H1 (cell line): Measurements from ENCODE around the gene MOB2. TPM values are rescaled to one million over a fixed set of nuclear protein-coding genes. Genes with fewer than 3 reads are reported as not detected.

ENCODE experiments used
- CTCF ChIA-PET: fragments of 300-600 bp; sonication (Branson Sonifier 250); formaldehyde crosslinking; loops from one replicate; lab custom pipeline; 2021; ENCODE audit not compliant: partially characterized antibody; lab: Charles Lee
- POLR2A ChIA-PET: fragments of 300-600 bp; sonication (Branson Sonifier 250); formaldehyde crosslinking; loops from one replicate; lab custom pipeline; 2021; ENCODE audit warnings: inconsistent platforms; ENCODE audit not compliant: partially characterized antibody; lab: Charles Lee
- DNase-seq, 2 experiments: peaks; one replicate each; pipeline versions ENCODE4 v3.0.0 to v3.0.0-alpha.2; 2010 to 2022; ENCODE audit warnings: low spot score in 2 of 2, low read depth in 1 of 2, mixed read lengths in 1 of 2
- FAIRE-seq: peaks from 2 replicates; lab custom pipeline; 2011; peaks lifted over from hg19 to GRCh38; lab: Jason Lieb, UNC
- H2AFZ ChIP-seq: 2 replicates; pipeline ENCODE4 v1.8.1; 2012; ENCODE audit warnings: low read length, inconsistent platforms
- H2AK5ac ChIP-seq: 2 replicates; pipeline ENCODE4 v1.6.1; 2013; ENCODE audit warnings: low read depth, low read length
- H2BK120ac ChIP-seq: replicated peaks from 2 replicates; pipeline ENCODE3; 2013; ENCODE audit warnings: low read depth, low read length, inconsistent platforms
- H2BK12ac ChIP-seq: 2 replicates; pipeline ENCODE4 v1.6.1; 2013; ENCODE audit warnings: low read depth, low read length
- H2BK15ac ChIP-seq: 2 replicates; pipeline ENCODE4 v1.6.1; 2013; ENCODE audit warnings: low read length
- H2BK20ac ChIP-seq: 2 replicates; pipeline ENCODE4 v1.6.1; 2013; ENCODE audit warnings: low read length
- H2BK5ac ChIP-seq: 2 replicates; pipeline ENCODE4 v1.6.1; 2013; ENCODE audit warnings: low read depth, low read length
- H3K14ac ChIP-seq: 2 replicates; pipeline ENCODE4 v1.6.1; 2013; ENCODE audit warnings: inconsistent platforms; ENCODE audit not compliant: insufficient read length
- H3K18ac ChIP-seq: 2 replicates; pipeline ENCODE4 v1.6.1; 2013; ENCODE audit warnings: low read length; ENCODE audit errors: extremely low read depth
- H3K23ac ChIP-seq: 2 replicates; pipeline ENCODE4 v1.6.1; 2013; ENCODE audit warnings: inconsistent platforms; ENCODE audit not compliant: insufficient read length
- H3K23me2 ChIP-seq: 2 replicates; pipeline ENCODE4 v1.6.1; 2013; ENCODE audit warnings: low read depth, low read length
- H3K27ac ChIP-seq: 2 replicates; pipeline ENCODE4 v1.6.1; 2011; ENCODE audit warnings: low read depth, low read length, inconsistent platforms
- H3K27me3 ChIP-seq, 4 experiments: replicated peaks in 1 of 4; 1 replicate in 1 of 4; 2 replicates in 3 of 4; pipeline versions ENCODE4 v1.6.1 to v1.8.1; 2011 to 2013; ENCODE audit warnings: low read length in 3 of 4, mild to moderate bottlenecking in 3 of 4, inconsistent platforms in 2 of 4, mixed read lengths in 2 of 4, moderate library complexity in 1 of 4; ENCODE audit not compliant: control insufficient read depth in 3 of 4, insufficient read depth in 3 of 4; ENCODE audit errors: extremely low read depth in 1 of 4
- H3K36me3 ChIP-seq, 4 experiments: 2 replicates each; pipeline versions ENCODE4 v1.6.1 to v1.8.1; 2011 to 2013; ENCODE audit warnings: mild to moderate bottlenecking in 4 of 4, low read length in 3 of 4, moderate library complexity in 2 of 4, control low read depth in 1 of 4, inconsistent platforms in 1 of 4; ENCODE audit not compliant: insufficient read depth in 4 of 4, control insufficient read depth in 2 of 4
- H3K4ac ChIP-seq: replicated peaks from 2 replicates; pipeline ENCODE3; 2013; ENCODE audit warnings: low read length, low read depth, mixed read lengths, inconsistent platforms; ENCODE audit not compliant: insufficient read length
- H3K4me1 ChIP-seq, 4 experiments: replicated peaks in 1 of 4; 1 replicate in 1 of 4; 2 replicates in 3 of 4; pipeline versions ENCODE4 v1.6.1 to v1.8.1; 2011 to 2013; ENCODE audit warnings: low read length in 3 of 4, inconsistent platforms in 2 of 4, mixed read lengths in 1 of 4; ENCODE audit not compliant: insufficient read depth in 4 of 4, control insufficient read depth in 3 of 4
- H3K4me2 ChIP-seq, 2 experiments: 2 replicates each; pipeline versions ENCODE4 v1.6.1 to v1.8.1; 2011 to 2013; ENCODE audit warnings: low read depth in 2 of 2, low read length in 2 of 2, control low read depth in 1 of 2, inconsistent platforms in 1 of 2, mild to moderate bottlenecking in 1 of 2; ENCODE audit not compliant: insufficient read depth in 1 of 2
- H3K4me3 ChIP-seq, 4 experiments: fragments of 200-600, 300-600 bp in 1 of 4; sonication (generic), shearing (Covaris generic), sonication (Bioruptor Twin) in 1 of 4; 2 replicates each; pipeline versions ENCODE4 v1.5.1 to v1.8.1; 2011 to 2016; ENCODE audit warnings: low read length in 4 of 4, low read depth in 3 of 4, control low read depth in 2 of 4, inconsistent platforms in 2 of 4, mild to moderate bottlenecking in 2 of 4, mixed read lengths in 1 of 4, moderate library complexity in 1 of 4; ENCODE audit not compliant: insufficient read depth in 2 of 4; ENCODE audit errors: extremely low read depth in 1 of 4
- H3K56ac ChIP-seq: replicated peaks from 2 replicates; pipeline ENCODE3; 2013; ENCODE audit warnings: low read depth, mild to moderate bottlenecking, mixed read lengths, low read length, inconsistent platforms; ENCODE audit not compliant: insufficient read length
- H3K79me1 ChIP-seq: 2 replicates; pipeline ENCODE4 v1.6.1; 2013; ENCODE audit warnings: low read depth, low read length, control low read depth
- H3K79me2 ChIP-seq, 2 experiments: 2 replicates each; pipeline versions ENCODE4 v1.6.1 to v1.8.1; 2012 to 2013; ENCODE audit warnings: low read length in 2 of 2, mild to moderate bottlenecking in 2 of 2, inconsistent platforms in 1 of 2; ENCODE audit not compliant: insufficient read depth in 2 of 2, control insufficient read depth in 1 of 2
- H3K9ac ChIP-seq, 4 experiments: replicated peaks in 1 of 4; 1 replicate in 1 of 4; 2 replicates in 3 of 4; pipeline versions ENCODE4 v1.6.1 to v1.8.1; 2011 to 2013; ENCODE audit warnings: low read depth in 3 of 4, low read length in 3 of 4, control low read depth in 2 of 4, mild to moderate bottlenecking in 2 of 4, moderate library complexity in 2 of 4, inconsistent platforms in 1 of 4; ENCODE audit errors: extremely low read depth in 1 of 4
- H3K9me3 ChIP-seq, 2 experiments: 2 replicates each; pipeline versions ENCODE4 v1.6.1 to v1.8.1; 2012 to 2013; ENCODE audit warnings: mild to moderate bottlenecking in 2 of 2, moderate library complexity in 2 of 2, control low read depth in 1 of 2, inconsistent platforms in 1 of 2, low read depth in 1 of 2, low read length in 1 of 2, mixed read lengths in 1 of 2; ENCODE audit not compliant: insufficient read depth in 2 of 2
- H4K20me1 ChIP-seq, 2 experiments: replicated peaks in 1 of 2; 2 replicates each; pipeline versions ENCODE3 to v1.8.1; 2011 to 2013; ENCODE audit warnings: inconsistent platforms in 2 of 2, low read length in 2 of 2, mild to moderate bottlenecking in 1 of 2; ENCODE audit not compliant: insufficient read depth in 2 of 2, control insufficient read depth in 1 of 2
- H4K5ac ChIP-seq: 2 replicates; pipeline ENCODE4 v1.6.1; 2013; ENCODE audit warnings: low read length, low read depth, mixed read lengths, inconsistent platforms; ENCODE audit not compliant: insufficient read length
- H4K8ac ChIP-seq: 2 replicates; pipeline ENCODE4 v1.8.0; 2013; ENCODE audit warnings: mild to moderate bottlenecking, moderate library complexity, low read length, inconsistent platforms; ENCODE audit not compliant: insufficient read depth; ENCODE audit errors: extremely low read depth
- H4K91ac ChIP-seq: replicated peaks from 2 replicates; pipeline ENCODE3; 2013; ENCODE audit warnings: low read length, mixed read lengths, inconsistent platforms; ENCODE audit not compliant: insufficient read length
- ATF2 ChIP-seq: IDR thresholded peaks from 2 replicates; pipeline ENCODE4 v1.6.1; 2012; ENCODE audit warnings: low read length, inconsistent platforms
- RFX5 ChIP-seq: IDR thresholded peaks from 2 replicates; pipeline ENCODE4 v1.6.1; 2011; ENCODE audit warnings: low read depth, low read length, improper control_type of control experiment, borderline replicate concordance
- SP1 ChIP-seq: IDR thresholded peaks from 2 replicates; pipeline ENCODE4 v1.6.1; 2011; ENCODE audit warnings: low read depth, low read length
- WGBS, 2 experiments: shearing (Covaris generic) in 1 of 2; methylation state at CpG; one replicate each; pipeline versions ENCODE4 v1.1.6 to v1.1.7; 2013 to 2015; ENCODE audit warnings: low lambda C conversion rate in 2 of 2, mixed read lengths in 2 of 2, inconsistent platforms in 1 of 2, low coverage in 1 of 2, missing lambda C conversion rate in 1 of 2; ENCODE audit not compliant: insufficient replicate concordance in 2 of 2, insufficient coverage in 1 of 2, insufficient read length in 1 of 2; ENCODE audit errors: extremely low coverage in 1 of 2, missing lambda C conversion rate in 1 of 2; 5-methylcytosine and 5-hydroxymethylcytosine counted together
- polyA plus RNA-seq, 7 experiments: library from polyadenylated mRNA; depleted of rRNA in 3 of 7; stranded (reverse) in 5 of 7; unstranded in 2 of 7; fragments of >200 nt in 5 of 7; fragments of 200-250 nt in 2 of 7; gene quantifications; 1 replicate in 5 of 7; 2 replicates in 1 of 7; 4 replicates in 1 of 7; pipeline versions ENCODE4 v1.2.1 to v1.2.3, GENCODE V29; 2011 to 2013; ENCODE audit warnings: missing spikeins in 2 of 7, mixed read lengths in 2 of 7
- total RNA-seq: library from RNA; stranded (reverse); fragmentation: NEBNext Ultra II Directional; extraction: Animal tissue kit (Norgen Biotek cat#: 25700); gene quantifications from 2 replicates; pipeline ENCODE4 v1.2.1, GENCODE V29; 2021

MOB2 gene
- total and polyA plus RNA-seq, 2 of the 8 experiments (the other 6 are each of a cell fraction or from before 2014, with no cell fraction given), result 18.6 to 28.2 TPM

DNA sequence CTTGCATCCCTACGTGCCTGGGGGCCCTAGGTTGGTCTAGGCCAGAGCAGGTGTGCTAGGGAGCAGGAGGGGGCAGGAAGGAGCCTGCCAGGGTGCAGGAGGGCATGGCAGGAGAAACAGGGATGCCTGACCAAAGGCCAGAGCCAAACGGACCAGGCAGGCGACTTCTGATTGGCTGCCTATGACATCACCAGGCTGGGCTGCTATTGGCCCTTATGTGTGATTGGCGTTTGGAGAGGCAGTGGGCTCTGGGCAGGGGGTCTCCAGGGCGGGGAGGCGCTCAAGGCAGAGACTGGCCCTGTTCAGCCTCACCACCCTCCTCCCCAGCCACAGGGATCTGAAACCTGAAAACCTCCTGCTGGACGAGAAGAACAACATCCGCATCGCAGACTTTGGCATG, 44.4 kb downstream of the MOB2 start:
- POLR2A ChIA-PET, result no interaction called here
- no peaks in the 10 kb centered on the region for H3K79me2 ChIP-seq
- FAIRE-seq, result no peak
- peak; percentile 72 for TF ChIP-seq SP1
- TF ChIP-seq RFX5, result no peak
- peak; percentile 100 for TF ChIP-seq ATF2

More for the DNA sequence above, 44.4 kb downstream of the MOB2 start:
- no peaks in the 10 kb centered on the region for H3K27me3 ChIP-seq
- no peak overlapping the region for H3K18ac ChIP-seq
- H3K36me3 ChIP-seq, result peaks cover 0 to 24% (median 2%) of the 10 kb centered on the region in 4 experiments; a peak in 4 of 8 replicates
- CTCF ChIA-PET, result interaction anchor here (1.0 kb wide), 1 partner anchor 46 kb away, joined by 3 read pairs; no protein-coding TSS in a partner anchor
- no peak overlapping the region for H3K23ac ChIP-seq
- peaks cover 0 to 6% (median 2%) of the 10 kb centered on the region in 4 experiments; a peak in 3 of 7 replicates for H3K4me1 ChIP-seq
- H3K14ac ChIP-seq, result no peak overlapping the region
- no peak overlapping the region for H3K4me3 ChIP-seq
- H3K23me2 ChIP-seq, result no peaks in the 10 kb centered on the region
- WGBS, 2 experiments, result 74% methylated on average over 9 of the region's 9 CpGs; no CpG with 5 or more reads in 1 of the 2 experiments
- no peaks in the 10 kb centered on the region for H3K9me3 ChIP-seq
- H2BK120ac ChIP-seq, result no peak overlapping the region
- H4K5ac ChIP-seq, result no peak overlapping the region
- H4K91ac ChIP-seq, result no peak overlapping the region
- peaks cover 2 to 8% of the 10 kb centered on the region in 2 experiments for H4K20me1 ChIP-seq
- H3K4ac ChIP-seq, result no peak overlapping the region
- DNase-seq, result peak in 1 of 2 experiments; percentile 82
- H4K8ac ChIP-seq, result no peak overlapping the region
- H2BK15ac ChIP-seq, result no peak overlapping the region
- H2BK5ac ChIP-seq, result peak overlapping the region; percentile 60; the same call in 1 of the 2 replicates
- no peak overlapping the region for H2AFZ ChIP-seq
- H2BK12ac ChIP-seq, result no peak overlapping the region
- no peak overlapping the region for H2BK20ac ChIP-seq
- no peak overlapping the region for H3K9ac ChIP-seq
- no peak overlapping the region for H3K4me2 ChIP-seq
- H3K79me1 ChIP-seq, result no peaks in the 10 kb centered on the region
- H3K56ac ChIP-seq, result no peak overlapping the region
- H3K27ac ChIP-seq, result 0 out of 2 replicates have a peak overlapping the region, but pooled peaks have one; percentile 5
- H2AK5ac ChIP-seq, result no peak overlapping the region
